Measurements from ENCODE around the gene ZCWPW2. TPM values are rescaled to one million over a fixed set of nuclear protein-coding genes. Genes with fewer than 3 reads are reported as not detected.

Gene ZCWPW2, protein sequence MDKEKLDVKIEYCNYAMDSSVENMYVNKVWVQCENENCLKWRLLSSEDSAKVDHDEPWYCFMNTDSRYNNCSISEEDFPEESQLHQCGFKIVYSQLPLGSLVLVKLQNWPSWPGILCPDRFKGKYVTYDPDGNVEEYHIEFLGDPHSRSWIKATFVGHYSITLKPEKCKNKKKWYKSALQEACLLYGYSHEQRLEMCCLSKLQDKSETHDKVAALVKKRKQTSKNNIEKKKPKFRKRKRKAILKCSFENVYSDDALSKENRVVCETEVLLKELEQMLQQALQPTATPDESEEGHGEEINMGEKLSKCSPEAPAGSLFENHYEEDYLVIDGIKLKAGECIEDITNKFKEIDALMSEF
- total RNA-seq = 1 to 10 TPM in 1 of 2 experiments, under 1 TPM in 1; 0.61 to 1.5 TPM
- polyA plus RNA-seq = under 1 TPM; 0.59 to 0.91 TPM

DNA sequence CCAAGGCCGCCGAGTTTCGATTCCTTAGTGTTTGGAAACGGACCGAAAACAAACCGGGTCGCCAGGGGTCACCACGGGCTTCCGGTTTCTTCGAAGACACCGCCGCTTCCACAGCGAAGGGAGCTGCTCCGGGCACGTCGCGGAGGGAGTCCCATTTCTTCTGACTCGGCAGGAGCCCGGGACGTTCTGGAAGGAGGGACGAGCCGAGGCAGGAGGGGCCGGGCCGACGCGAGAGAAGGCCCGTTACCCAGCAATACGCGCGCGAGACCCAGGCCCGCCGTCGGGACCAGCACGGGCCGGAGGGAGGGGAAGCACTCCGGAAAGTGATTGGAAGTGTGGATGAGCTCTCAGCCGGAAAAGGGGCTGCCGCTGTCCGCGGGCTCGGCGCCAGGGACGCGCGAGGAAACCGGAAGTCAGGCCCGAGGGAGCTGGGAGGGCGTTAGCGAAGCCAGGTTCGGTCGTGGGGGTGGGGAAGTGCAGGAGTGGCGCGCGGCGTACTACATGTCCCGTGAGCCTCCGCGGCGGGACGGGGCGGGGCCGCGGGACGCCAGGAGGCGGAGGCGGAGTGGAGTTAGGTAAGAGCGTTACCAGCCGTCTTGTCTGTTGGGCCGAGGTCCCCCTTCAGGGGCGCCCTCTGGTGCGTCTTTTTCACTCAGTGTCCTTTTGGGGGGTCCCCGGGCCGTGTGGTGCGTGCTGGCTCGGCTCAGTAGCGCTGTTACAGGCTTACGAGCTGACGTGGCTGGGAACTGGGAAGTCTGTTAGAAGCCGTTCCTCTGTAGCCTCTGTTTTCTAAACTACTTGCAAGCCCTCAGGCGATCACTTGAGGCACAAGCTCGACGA, at the start of gene ZCWPW2, which contains the start of gene AZI2:
TSS of gene ZCWPW2 (plus strand) at position 93 of the 840 bp plus-strand sequence. CDS start 64,348 bp downstream, outside the sequence.
TSS of gene AZI2 (minus strand) at position 196 of the 840 bp plus-strand sequence. CDS start 8,207 bp downstream, outside the sequence.
- Mint-ChIP-seq H3K9me3 (peaks cover 0 to 16% (median 9%) of the 10 kb centered on the region in 8 donors), H3K36me3 (peaks cover 20 to 31% of the 10 kb centered on the region in 2 donors), H3K4me3 (peak within 1 kb of the TSS; percentile 93 to 99 (median 97)), H3K27ac (peak within 1 kb of the TSS; percentile 97 to 100 (median 98)), H3K27me3 (no peaks in the 10 kb centered on the region), H3K4me1 (peaks cover 38 to 64% (median 51%) of the 10 kb centered on the region in 4 donors)
- Histone ChIP-seq H3K4me1 (ENCODE audit: insufficient read depth, low read length) (peaks cover 50% of the 10 kb centered on the region), H3K9me3 (ENCODE audit: control insufficient read depth in 1 of 2, low read length in 2 of 2) (no peaks in the 10 kb centered on the region), H3K27me3 (ENCODE audit: insufficient read depth, low read length) (no peaks in the 10 kb centered on the region), H3K4me3 (ENCODE audit: low read length in 2 of 2) (peak within 1 kb of the TSS; percentile 85 to 94), H3K36me3 (ENCODE audit: insufficient read depth, low read length) (no peaks in the 10 kb centered on the region), H3K27ac (ENCODE audit: low read depth, low read length) (peak within 1 kb of the TSS; percentile 94)
- ChIA-PET POLR2A (ENCODE audit: partially characterized antibody) (interaction anchor here (0.9 to 2.4 kb wide), 19 partner anchors 9 to 979 kb away, joined by 3 to 23 read pairs (median 7); partner anchors contain the start of genes CMC1 and SLC4A7), CTCF (ENCODE audit: partially characterized antibody) (interaction anchor here (0.8 to 2.5 kb wide), 15 partner anchors 10 to 648 kb away, joined by 3 to 15 read pairs (median 4); partner anchors contain the start of gene EOMES)
- DNase-seq = peak; percentile 90 to 94 (median 91)
- intact Hi-C loops (cut with micrococcal nuclease) = loop anchor here (1.0 to 5.0 kb wide), 5 partner anchors 20 to 980 kb away; partner anchors contain the start of genes CMC1, NEK10 and SLC4A7

DNA sequence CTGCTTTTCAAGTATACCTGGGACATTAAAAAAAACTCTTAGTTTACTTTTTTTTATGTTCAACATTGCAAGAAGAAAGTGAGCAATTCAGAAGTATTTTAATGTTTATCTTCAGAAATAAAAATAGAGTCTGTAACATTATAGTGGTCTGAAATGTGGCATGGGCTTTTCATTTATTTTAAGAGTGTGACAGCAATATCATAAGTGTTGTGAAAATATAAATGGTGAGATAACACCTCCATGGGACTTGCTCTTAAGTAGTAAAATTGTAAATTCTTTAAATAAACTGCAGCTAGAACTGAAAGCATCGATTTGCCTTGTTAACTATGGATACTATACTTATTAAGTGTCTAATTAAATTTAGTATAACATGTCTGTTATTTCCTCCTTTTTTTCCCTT, 48.8 kb upstream of the ZCWPW2 start:
- intact Hi-C loops (cut with micrococcal nuclease) = no loop called here
- no peak overlapping the region for H3K27ac ChIP-seq (ENCODE audit: low read depth, low read length)
- Mint-ChIP-seq H3K36me3 (peaks cover 2 to 19% of the 10 kb centered on the region in 2 donors), H3K27ac (no peak overlapping the region), H3K4me3 (no peak overlapping the region), H3K4me1 (peaks cover 10 to 24% (median 13%) of the 10 kb centered on the region in 4 donors), H3K27me3 (no peaks in the 10 kb centered on the region), H3K9me3 (no peaks in the 10 kb centered on the region)
- DNase-seq = no peak
- H3K4me1 ChIP-seq (ENCODE audit: insufficient read depth, low read length) = peaks cover 8% of the 10 kb centered on the region
- CTCF ChIA-PET (ENCODE audit: partially characterized antibody) = interaction anchor here (0.6 to 1.6 kb wide), 3 partner anchors 18 to 826 kb away, joined by 4 to 6 read pairs (median 5); partner anchors contain the start of gene EOMES
- H3K36me3 ChIP-seq (ENCODE audit: insufficient read depth, low read length) = no peaks in the 10 kb centered on the region
- no peaks in the 10 kb centered on the region for H3K9me3 ChIP-seq (ENCODE audit: control insufficient read depth in 1 of 2, low read length in 2 of 2)
- H3K27me3 ChIP-seq (ENCODE audit: insufficient read depth, low read length) = no peaks in the 10 kb centered on the region
- POLR2A ChIA-PET (ENCODE audit: partially characterized antibody) = no interaction called here
- H3K4me3 ChIP-seq (ENCODE audit: low read length in 2 of 2) = no peak overlapping the region

DNA sequence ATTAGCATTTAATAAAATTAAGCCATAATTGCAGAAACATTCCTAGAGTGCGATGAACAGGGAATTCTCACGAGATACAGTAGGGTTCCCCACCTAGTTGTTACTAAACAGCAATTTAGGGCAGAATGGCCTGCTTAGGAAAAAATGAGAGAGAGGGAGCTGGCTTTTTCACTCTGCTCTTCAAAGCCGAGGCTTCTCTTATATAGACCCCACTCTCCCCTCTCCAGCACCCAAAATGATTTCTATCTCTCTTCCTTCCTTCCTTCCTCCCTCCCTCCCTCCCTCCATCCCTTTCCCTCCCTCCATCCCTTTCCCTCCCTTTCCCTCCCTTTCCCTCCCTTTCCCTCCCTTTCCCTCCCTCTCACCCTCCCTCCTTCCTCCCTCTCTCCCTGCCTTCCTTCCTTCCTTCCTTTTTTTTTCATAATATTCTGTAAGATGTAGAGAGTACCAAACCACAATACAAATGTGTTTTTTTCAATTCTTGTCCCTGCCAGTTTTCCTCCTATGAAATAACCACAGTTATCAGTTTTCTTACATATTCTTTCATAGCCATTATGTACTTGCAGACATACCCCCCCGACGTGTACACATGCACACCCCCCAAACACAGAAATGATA, 48.1 kb upstream of the ZCWPW2 start:
- ChIA-PET CTCF (ENCODE audit: partially characterized antibody) (interaction anchor here (0.6 to 1.6 kb wide), 3 partner anchors 18 to 827 kb away, joined by 4 to 6 read pairs (median 5); partner anchors contain the start of gene EOMES), POLR2A (ENCODE audit: partially characterized antibody) (no interaction called here)
- Histone ChIP-seq H3K36me3 (ENCODE audit: insufficient read depth, low read length) (no peaks in the 10 kb centered on the region), H3K27me3 (ENCODE audit: insufficient read depth, low read length) (no peaks in the 10 kb centered on the region), H3K9me3 (ENCODE audit: control insufficient read depth in 1 of 2, low read length in 2 of 2) (no peaks in the 10 kb centered on the region), H3K27ac (ENCODE audit: low read depth, low read length) (no peak overlapping the region), H3K4me3 (ENCODE audit: low read length in 2 of 2) (no peak overlapping the region), H3K4me1 (ENCODE audit: insufficient read depth, low read length) (peaks cover 7% of the 10 kb centered on the region)
- intact Hi-C loops (cut with micrococcal nuclease) = no loop called here
- H3K36me3 Mint-ChIP-seq = peaks cover 2 to 19% of the 10 kb centered on the region in 2 donors
- no peak overlapping the region for H3K4me3 Mint-ChIP-seq
- no peak overlapping the region for H3K27ac Mint-ChIP-seq
- peaks cover 5 to 16% (median 7%) of the 10 kb centered on the region in 4 donors for H3K4me1 Mint-ChIP-seq
- H3K27me3 Mint-ChIP-seq = no peaks in the 10 kb centered on the region
- H3K9me3 Mint-ChIP-seq = no peaks in the 10 kb centered on the region
- DNase-seq = no peak

DNA sequence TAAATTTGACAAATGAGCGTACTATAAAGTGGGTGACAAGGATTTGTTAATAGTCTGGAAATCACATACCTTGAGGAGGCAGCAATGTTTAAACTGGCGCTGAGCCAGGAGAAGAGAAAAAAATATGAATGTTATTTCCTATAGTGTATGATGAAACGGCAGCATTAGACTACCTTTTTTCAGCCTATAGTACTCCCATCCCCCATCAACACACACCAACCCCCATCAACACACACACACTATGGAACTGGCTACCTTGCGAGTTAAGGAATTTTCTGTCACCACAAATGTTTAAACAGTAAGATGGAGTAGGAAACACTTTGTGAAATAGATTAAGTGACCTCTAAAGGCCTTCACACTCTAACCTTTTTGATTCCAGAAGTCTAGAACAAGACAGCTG, 46.8 kb upstream of the ZCWPW2 start:
- no peak for DNase-seq
- H3K36me3 Mint-ChIP-seq = peaks cover 2 to 19% of the 10 kb centered on the region in 2 donors
- H3K4me3 Mint-ChIP-seq = no peak overlapping the region
- H3K4me1 Mint-ChIP-seq = peaks cover 0 to 10% (median 5%) of the 10 kb centered on the region in 4 donors
- Histone ChIP-seq H3K9me3 (ENCODE audit: control insufficient read depth in 1 of 2, low read length in 2 of 2) (no peaks in the 10 kb centered on the region), H3K36me3 (ENCODE audit: insufficient read depth, low read length) (no peaks in the 10 kb centered on the region), H3K4me3 (ENCODE audit: low read length in 2 of 2) (no peak overlapping the region), H3K27ac (ENCODE audit: low read depth, low read length) (no peak overlapping the region), H3K4me1 (ENCODE audit: insufficient read depth, low read length) (no peaks in the 10 kb centered on the region), H3K27me3 (ENCODE audit: insufficient read depth, low read length) (no peaks in the 10 kb centered on the region)
- H3K27ac Mint-ChIP-seq = no peak overlapping the region
- no peaks in the 10 kb centered on the region for H3K27me3 Mint-ChIP-seq
- POLR2A ChIA-PET (ENCODE audit: partially characterized antibody) = no interaction called here
- no peaks in the 10 kb centered on the region for H3K9me3 Mint-ChIP-seq
- CTCF ChIA-PET (ENCODE audit: partially characterized antibody) = no interaction called here
- intact Hi-C loops (cut with micrococcal nuclease) = no loop called here

DNA sequence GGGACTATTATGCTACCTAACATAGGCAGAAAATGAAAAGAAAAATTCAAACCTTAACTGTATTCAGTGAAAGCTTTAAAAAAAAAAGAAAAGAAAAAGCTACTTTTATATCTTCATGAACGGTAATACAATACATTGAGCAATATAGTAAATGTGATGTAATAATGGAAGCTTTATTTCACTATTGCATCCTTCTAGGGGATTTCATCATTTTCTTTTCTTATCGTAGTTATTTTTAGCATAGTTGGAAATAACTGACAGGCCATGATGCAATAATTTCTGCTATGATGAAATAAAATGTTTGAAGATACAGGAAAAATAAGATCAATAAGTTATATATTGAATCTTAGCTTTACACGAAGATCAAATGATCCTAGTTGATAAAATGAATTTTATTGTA, 40.3 kb upstream of the ZCWPW2 start:
- Histone ChIP-seq H3K4me1 (ENCODE audit: insufficient read depth, low read length) (no peaks in the 10 kb centered on the region), H3K9me3 (ENCODE audit: control insufficient read depth in 1 of 2, low read length in 2 of 2) (no peaks in the 10 kb centered on the region), H3K27me3 (ENCODE audit: insufficient read depth, low read length) (no peaks in the 10 kb centered on the region), H3K4me3 (ENCODE audit: low read length in 2 of 2) (no peak overlapping the region), H3K27ac (ENCODE audit: low read depth, low read length) (no peak overlapping the region), H3K36me3 (ENCODE audit: insufficient read depth, low read length) (no peaks in the 10 kb centered on the region)
- Mint-ChIP-seq H3K36me3 (peaks cover 3 to 4% of the 10 kb centered on the region in 2 donors), H3K4me1 (peaks cover 2 to 11% (median 5%) of the 10 kb centered on the region in 4 donors), H3K4me3 (no peak overlapping the region), H3K27me3 (no peaks in the 10 kb centered on the region), H3K27ac (no peak overlapping the region), H3K9me3 (no peaks in the 10 kb centered on the region)
- CTCF ChIA-PET (ENCODE audit: partially characterized antibody) = interaction anchor here (0.7 to 2.1 kb wide), 4 partner anchors 9 to 602 kb away, joined by 3 to 8 read pairs (median 4); no protein-coding TSS in a partner anchor
- no peak for DNase-seq
- POLR2A ChIA-PET (ENCODE audit: partially characterized antibody) = no interaction called here
- intact Hi-C loops (cut with micrococcal nuclease) = no loop called here

DNA sequence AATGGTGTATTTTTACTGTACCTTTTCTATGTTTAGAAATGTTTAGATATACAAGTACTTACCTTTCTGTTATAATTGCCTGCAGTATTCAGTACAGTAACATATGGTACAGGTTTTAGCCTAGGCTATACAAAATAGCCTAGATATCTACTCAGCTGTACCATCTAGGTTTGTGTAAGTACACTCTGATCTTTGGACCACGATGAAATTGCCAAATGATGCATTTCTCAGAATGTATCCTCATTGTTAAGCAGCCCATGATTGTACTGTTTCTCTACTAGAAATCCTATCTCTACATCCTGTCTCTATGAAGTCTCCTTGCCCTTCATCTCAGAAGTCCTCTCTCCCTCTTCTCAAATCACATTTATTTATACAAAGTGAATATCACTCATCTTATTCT, 32.8 kb upstream of the ZCWPW2 start:
- no peaks in the 10 kb centered on the region for H3K36me3 ChIP-seq (ENCODE audit: insufficient read depth, low read length)
- Mint-ChIP-seq H3K4me1 (peaks cover 3 to 11% (median 5%) of the 10 kb centered on the region in 4 donors), H3K9me3 (no peaks in the 10 kb centered on the region), H3K36me3 (peaks cover under 1 to 12% of the 10 kb centered on the region in 2 donors), H3K4me3 (no peak overlapping the region), H3K27ac (peak overlapping the region in 1 of 7 donors; percentile 36), H3K27me3 (no peaks in the 10 kb centered on the region)
- no peaks in the 10 kb centered on the region for H3K27me3 ChIP-seq (ENCODE audit: insufficient read depth, low read length)
- H3K4me1 ChIP-seq (ENCODE audit: insufficient read depth, low read length) = no peaks in the 10 kb centered on the region
- H3K9me3 ChIP-seq (ENCODE audit: control insufficient read depth in 1 of 2, low read length in 2 of 2) = no peaks in the 10 kb centered on the region
- ChIA-PET POLR2A (ENCODE audit: partially characterized antibody) (no interaction called here), CTCF (ENCODE audit: partially characterized antibody) (interaction anchor here (0.7 kb wide), 1 partner anchor 604 kb away, joined by 4 read pairs; no protein-coding TSS in a partner anchor)
- no peak for DNase-seq
- no peak overlapping the region for H3K4me3 ChIP-seq (ENCODE audit: low read length in 2 of 2)
- intact Hi-C loops (cut with micrococcal nuclease) = no loop called here
- H3K27ac ChIP-seq (ENCODE audit: low read depth, low read length) = no peak overlapping the region

All from CD4-positive, alpha-beta memory T cell (primary cell).